Lower leg skin (tissue), 4 donors: ENCODE results near the gene ZBTB17. TPM values are rescaled to one million over a fixed set of nuclear protein-coding genes. Genes with fewer than 3 reads are reported as not detected.

Experiments
- DNase-seq, 2 donors: peaks; one replicate each; pipeline ENCODE4 v3.0.0-alpha.2; 2019; ENCODE audit warnings: low spot score in 2 of 2
- H3K4me3 ChIP-seq: fragments of 200-600 bp; sonication (generic); 2 replicates; pipeline ENCODE4 v1.5.1; 2017; ENCODE audit warnings: mild to moderate bottlenecking, low read depth; ENCODE audit not compliant: poor library complexity, severe bottlenecking
- POLR2A ChIP-seq, 2 donors: fragments of 450-650 bp; IDR thresholded peaks; one replicate each; pipeline ENCODE4 v1.6.1; 2016 to 2017; ENCODE audit warnings: antibody characterized with exemption in 2 of 2, mild to moderate bottlenecking in 1 of 2, moderate library complexity in 1 of 2
- WGBS, 2 donors: methylation state at CpG; one replicate each; pipeline ENCODE4 v1.1.5; 2018; 5-methylcytosine and 5-hydroxymethylcytosine counted together
- intact Hi-C: fragments of 100-400 bp; cut with DNase I; formaldehyde crosslinking; loops from one replicate; pipeline ENCODE4 v1.15.0; 2023; ENCODE audit warnings: low total_unique reads
- total RNA-seq, 4 donors: library from RNA; depleted of rRNA; stranded (reverse); fragments of >200 nt; gene quantifications; one replicate each; pipeline ENCODE4 v1.1.0, GENCODE V29; 2016
- TF ChIP-seq, protein P1 (sequence below), 3 donors: fragments of 450-650 bp; IDR thresholded peaks; one replicate each; pipeline ENCODE4 v1.5.1; 2016; ENCODE audit warnings: antibody characterized with exemption in 3 of 3, mild to moderate bottlenecking in 3 of 3, moderate library complexity in 2 of 3

Gene ZBTB17
- total RNA-seq, 4 donors from 2014 or later = 25.9 to 42.4 (median 29.3) TPM

DNA sequence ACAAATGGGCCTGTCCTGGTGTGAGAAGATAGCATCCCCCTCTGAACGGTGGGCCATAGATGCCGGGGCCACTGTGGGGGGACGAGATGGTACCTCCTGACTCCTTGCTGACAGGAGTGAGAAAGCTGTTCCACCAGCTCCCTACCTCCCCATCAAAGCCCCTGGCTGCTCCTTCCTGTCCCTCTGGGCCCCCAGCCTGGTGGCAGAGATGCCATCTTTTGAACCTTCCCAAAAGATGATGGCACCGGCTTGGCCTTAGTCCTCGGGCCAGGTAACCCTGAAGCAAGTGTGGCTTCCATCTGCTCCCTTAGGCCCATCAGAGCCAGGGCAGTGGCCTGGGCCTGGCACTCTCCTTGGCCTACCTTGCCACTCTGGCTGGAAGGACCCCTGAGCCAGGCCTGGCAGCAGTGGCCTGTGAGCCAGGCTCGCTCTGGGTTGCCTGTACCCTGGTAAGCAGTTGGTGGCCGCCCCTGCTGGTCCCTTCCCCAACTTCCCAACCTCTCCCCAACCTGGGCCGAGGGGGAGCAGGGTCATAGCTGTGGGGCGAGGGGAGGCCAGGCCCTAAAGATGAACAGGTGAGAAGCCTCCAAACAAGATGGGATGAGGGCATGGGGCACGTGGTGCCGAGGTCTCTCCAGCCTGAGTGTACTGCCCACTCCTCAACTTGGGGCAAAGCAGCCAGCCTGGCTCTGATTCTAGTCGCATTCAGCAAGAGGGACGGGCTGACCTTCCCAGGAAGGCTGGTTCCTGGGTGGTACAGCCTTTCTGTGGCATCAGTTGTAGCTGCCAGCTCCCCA is 34.7 kb downstream of the ZBTB17 start:
- peak in 1 of 2 donors; percentile 82 for DNase-seq
- TF ChIP-seq POLR2A (IDR thresholded peaks at IDR 0.05) = no peak
- TF ChIP-seq, protein P1, sequence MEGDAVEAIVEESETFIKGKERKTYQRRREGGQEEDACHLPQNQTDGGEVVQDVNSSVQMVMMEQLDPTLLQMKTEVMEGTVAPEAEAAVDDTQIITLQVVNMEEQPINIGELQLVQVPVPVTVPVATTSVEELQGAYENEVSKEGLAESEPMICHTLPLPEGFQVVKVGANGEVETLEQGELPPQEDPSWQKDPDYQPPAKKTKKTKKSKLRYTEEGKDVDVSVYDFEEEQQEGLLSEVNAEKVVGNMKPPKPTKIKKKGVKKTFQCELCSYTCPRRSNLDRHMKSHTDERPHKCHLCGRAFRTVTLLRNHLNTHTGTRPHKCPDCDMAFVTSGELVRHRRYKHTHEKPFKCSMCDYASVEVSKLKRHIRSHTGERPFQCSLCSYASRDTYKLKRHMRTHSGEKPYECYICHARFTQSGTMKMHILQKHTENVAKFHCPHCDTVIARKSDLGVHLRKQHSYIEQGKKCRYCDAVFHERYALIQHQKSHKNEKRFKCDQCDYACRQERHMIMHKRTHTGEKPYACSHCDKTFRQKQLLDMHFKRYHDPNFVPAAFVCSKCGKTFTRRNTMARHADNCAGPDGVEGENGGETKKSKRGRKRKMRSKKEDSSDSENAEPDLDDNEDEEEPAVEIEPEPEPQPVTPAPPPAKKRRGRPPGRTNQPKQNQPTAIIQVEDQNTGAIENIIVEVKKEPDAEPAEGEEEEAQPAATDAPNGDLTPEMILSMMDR (IDR thresholded peaks at IDR 0.05) = no peak
- H3K4me3 ChIP-seq = no peak overlapping the region
- WGBS, 2 donors = 81% methylated on average over 10 to 11 of the region's 13 CpGs
- intact Hi-C loops = no loop called here

DNA sequence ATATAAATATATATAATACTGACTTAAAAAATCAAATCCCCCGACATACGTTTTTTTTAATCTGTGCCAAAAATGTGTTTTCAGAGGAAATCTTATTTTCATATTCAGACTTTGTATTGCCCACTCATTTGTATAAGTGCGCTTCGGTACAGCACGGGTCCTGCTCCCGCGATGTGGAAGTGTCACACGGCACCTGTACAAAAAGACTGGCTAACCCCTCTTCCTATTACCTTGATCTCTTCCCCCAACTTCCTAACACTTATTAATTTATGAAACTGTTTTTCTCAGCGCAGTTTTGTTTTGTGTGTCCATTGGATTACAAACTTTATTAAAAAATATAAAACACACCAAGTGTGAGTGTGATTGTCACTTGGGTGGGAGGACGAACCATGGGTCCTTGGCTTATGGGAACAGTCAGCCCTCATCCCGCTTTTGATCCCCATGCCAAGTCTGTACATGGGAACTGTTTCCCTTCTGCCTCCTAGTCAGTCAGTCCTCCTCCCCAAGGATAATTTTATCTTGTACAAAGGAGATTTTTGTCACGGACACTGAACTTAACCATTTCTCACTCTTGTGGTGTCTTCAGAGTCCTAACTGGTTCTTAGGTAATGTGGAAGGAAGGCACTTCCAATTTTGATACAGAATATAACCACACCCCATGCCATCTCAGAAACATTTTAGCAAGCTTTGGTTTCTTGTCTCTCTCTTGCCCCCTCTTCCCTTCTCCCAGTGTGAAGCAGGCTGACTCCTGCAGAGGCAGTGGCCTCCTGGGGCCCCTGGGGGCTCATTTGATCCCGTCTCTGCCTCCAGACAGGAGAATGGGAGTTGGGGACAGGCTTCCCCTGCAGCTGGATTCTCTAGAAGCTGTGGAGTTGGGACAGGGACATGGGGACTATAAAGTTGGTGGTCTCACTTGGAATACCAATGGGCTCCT is 35.5 kb downstream of the ZBTB17 start:
- TF ChIP-seq POLR2A (IDR thresholded peaks at IDR 0.05) = no peak
- TF ChIP-seq, protein P1 (IDR thresholded peaks at IDR 0.05) = no peak
- no peak overlapping the region for H3K4me3 ChIP-seq
- DNase-seq = no peak
- intact Hi-C loops = no loop called here
- 92 to 93% methylated on average over 13 of the region's 13 CpGs for WGBS, 2 donors

DNA sequence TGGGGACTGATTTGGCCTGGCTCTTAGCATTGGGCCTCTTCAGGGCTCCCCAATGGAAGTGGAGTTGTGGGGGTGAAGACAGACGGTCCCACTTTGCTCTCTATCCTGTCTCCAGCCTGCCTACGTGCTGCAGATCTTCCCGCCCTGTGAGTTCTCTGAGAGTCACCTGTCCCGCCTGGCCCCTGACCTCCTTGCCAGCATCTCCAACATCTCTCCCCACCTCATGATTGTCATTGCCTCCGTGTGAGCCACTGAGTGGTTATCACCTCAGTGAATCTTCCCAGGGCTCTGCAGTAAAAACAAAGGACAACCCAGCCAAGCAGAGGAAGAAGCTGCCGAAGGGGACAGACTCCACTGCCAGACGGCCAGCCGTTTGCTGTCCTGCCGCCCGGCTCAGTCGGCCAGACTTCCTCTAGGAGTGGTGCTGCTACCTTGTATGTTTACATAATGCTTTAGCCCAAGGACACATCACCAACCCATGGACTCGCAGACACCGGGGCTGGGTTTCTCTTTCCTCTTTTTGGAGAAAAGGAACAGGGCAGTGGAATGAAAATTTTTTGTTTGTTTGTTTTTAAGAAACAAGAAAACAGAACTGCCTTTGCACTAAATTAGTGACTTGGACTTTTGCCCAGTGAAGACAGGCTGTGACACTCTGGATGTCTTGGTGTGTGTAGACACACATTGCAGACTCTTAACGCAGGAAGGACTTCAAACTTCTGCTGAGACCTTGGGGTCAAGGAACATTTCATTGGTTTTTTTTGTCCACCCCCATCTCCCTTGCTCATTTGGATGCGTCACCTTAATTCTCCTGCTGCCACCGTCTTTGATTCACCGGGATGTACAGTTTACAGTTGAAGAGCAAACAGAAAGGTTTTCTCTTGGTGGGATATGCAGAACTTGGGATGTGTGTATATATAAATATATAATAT is 36.5 kb downstream of the ZBTB17 start:
- 55 to 63% methylated on average over 17 of the region's 17 CpGs for WGBS, 2 donors
- intact Hi-C loops = no loop called here
- DNase-seq = peak in 1 of 2 donors; percentile 87
- TF ChIP-seq POLR2A (IDR thresholded peaks at IDR 0.05) = no peak
- TF ChIP-seq, protein P1 (IDR thresholded peaks at IDR 0.05) = no peak
- H3K4me3 ChIP-seq = no peak overlapping the region

DNA sequence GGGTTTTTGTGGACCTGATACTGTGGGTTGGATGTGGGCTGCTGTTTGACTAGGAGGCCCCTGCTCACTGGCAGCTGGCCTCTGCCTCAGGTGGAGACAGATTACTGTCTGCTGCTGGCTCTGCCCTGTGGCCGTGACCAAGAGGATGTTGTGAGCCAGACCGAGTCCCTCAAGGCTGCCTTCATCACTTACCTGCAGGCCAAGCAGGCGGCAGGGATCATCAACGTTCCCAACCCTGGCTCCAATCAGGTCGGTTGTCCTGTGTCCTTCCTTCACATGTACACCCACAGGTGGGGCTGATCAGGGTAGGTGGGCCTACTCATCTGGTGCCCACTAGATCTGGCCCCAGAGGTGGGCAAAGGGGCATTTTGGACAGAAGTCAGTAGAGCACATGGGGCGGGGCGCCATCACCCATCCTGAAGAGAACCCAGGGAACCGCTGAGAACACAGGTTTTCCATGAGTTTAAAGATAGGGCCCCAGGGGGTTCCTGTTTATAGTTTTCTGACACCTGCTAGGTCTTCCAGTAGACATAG is 37.2 kb downstream of the ZBTB17 start:
- H3K4me3 ChIP-seq = no peak overlapping the region
- 85 to 87% methylated on average over 7 to 8 of the region's 8 CpGs for WGBS, 2 donors
- no peak for TF ChIP-seq POLR2A (IDR thresholded peaks at IDR 0.05)
- TF ChIP-seq, protein P1 (IDR thresholded peaks at IDR 0.05) = no peak
- intact Hi-C loops = no loop called here
- DNase-seq = peak in 1 of 2 donors; percentile 81

GRCh38 chr1:15937706-15938168 is 38.2 kb downstream of the ZBTB17 start:
- intact Hi-C loops = no loop called here
- TF ChIP-seq, protein P1 (IDR thresholded peaks at IDR 0.05) = no peak
- no peak for TF ChIP-seq POLR2A (IDR thresholded peaks at IDR 0.05)
- peak in 1 of 2 donors; percentile 82 for DNase-seq
- H3K4me3 ChIP-seq = no peak overlapping the region
- WGBS, 2 donors = 73 to 87% methylated on average over 14 of the region's 14 CpGs
